ENCODE data around the gene RGS14. TPM values are rescaled to one million over a fixed set of nuclear protein-coding genes. Genes with fewer than 3 reads are reported as not detected.

The RGS14 gene
- total RNA-seq, 4 donors from 2014 or later: 10.2 to 29.6 (median 16.4) TPM

DNA sequence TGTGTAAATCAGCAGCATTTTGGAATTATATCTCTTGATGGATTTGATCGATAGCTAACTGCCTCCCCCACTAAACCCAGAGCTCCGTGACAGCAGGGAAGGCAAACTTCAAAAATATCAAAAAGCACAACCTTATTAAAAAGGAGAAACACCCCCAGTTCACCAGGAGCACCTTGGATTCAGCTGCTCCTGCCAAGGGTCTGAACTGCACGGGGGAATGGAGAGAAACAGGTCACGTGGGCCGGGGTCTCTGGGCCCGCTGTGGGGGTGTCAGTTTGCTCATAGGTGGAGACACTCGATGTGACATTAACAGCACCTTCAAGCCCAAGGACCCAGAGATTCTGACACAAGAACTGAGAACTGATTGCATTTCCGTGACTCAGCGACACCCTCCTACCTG is 25.5 kb downstream of the RGS14 start:
- peaks cover 0 to 29% of the 10 kb centered on the region in 2 donors for H3K27me3 ChIP-seq
- TF ChIP-seq, protein P1, sequence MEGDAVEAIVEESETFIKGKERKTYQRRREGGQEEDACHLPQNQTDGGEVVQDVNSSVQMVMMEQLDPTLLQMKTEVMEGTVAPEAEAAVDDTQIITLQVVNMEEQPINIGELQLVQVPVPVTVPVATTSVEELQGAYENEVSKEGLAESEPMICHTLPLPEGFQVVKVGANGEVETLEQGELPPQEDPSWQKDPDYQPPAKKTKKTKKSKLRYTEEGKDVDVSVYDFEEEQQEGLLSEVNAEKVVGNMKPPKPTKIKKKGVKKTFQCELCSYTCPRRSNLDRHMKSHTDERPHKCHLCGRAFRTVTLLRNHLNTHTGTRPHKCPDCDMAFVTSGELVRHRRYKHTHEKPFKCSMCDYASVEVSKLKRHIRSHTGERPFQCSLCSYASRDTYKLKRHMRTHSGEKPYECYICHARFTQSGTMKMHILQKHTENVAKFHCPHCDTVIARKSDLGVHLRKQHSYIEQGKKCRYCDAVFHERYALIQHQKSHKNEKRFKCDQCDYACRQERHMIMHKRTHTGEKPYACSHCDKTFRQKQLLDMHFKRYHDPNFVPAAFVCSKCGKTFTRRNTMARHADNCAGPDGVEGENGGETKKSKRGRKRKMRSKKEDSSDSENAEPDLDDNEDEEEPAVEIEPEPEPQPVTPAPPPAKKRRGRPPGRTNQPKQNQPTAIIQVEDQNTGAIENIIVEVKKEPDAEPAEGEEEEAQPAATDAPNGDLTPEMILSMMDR (IDR thresholded peaks at IDR 0.05): no peak
- no peak for TF ChIP-seq EP300 (IDR thresholded peaks at IDR 0.05)
- TF ChIP-seq POLR2A (IDR thresholded peaks at IDR 0.05): no peak
- 86 to 89% methylated on average over 9 of the region's 9 CpGs for WGBS, 2 donors
- H3K9me3 ChIP-seq: no peaks in the 10 kb centered on the region
- no peak for DNase-seq (ENCODE audit: low spot score in 2 of 2)
- H3K4me3 ChIP-seq: no peak overlapping the region
- no peak overlapping the region for H3K27ac ChIP-seq
- no peaks in the 10 kb centered on the region for H3K36me3 ChIP-seq
- no peaks in the 10 kb centered on the region for H3K4me1 ChIP-seq

DNA sequence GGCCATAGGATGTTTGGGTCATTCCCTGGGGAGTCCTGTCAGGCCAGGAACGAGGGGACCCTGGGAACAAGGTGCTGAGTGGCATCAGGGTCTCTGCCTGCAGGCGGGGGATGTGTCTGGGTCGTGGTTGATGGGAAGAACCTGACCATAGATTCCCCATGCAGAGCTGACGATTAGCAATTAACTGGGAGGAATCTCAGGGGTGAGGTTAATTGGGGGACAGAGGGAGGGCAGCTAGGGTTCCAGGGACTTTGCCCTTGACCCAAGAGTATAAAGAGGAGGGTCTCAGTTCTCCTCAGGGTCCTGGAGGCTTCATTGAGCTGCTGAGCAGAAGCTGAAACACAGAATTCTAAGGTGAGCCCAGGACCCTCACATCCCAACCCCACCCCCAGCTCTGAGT is 26.4 kb downstream of the RGS14 start, which contains the start of gene SLC34A1:
Gene SLC34A1 (plus strand): TSS at position 301 of the 400 bp plus-strand sequence. CDS start 1,308 bp downstream, outside the sequence.
- no peaks in the 10 kb centered on the region for H3K36me3 ChIP-seq
- DNase-seq (ENCODE audit: low spot score in 2 of 2): no peak
- TF ChIP-seq, protein P1 (IDR thresholded peaks at IDR 0.05): no peak
- TF ChIP-seq EP300 (IDR thresholded peaks at IDR 0.05) (no peak), POLR2A (IDR thresholded peaks at IDR 0.05) (no peak)
- no peaks in the 10 kb centered on the region for H3K9me3 ChIP-seq
- no peak within 1 kb of the TSS for H3K4me3 ChIP-seq
- peaks cover 0 to 2% (median 0%) of the 10 kb centered on the region in 4 donors for H3K4me1 ChIP-seq
- peaks cover 0 to 33% of the 10 kb centered on the region in 2 donors for H3K27me3 ChIP-seq
- 45 to 51% methylated on average over 4 of the region's 4 CpGs for WGBS, 2 donors
- no peak within 1 kb of the TSS for H3K27ac ChIP-seq

GRCh38 chr5:177385720-177386119 is 28.0 kb downstream of the RGS14 start:
- TF ChIP-seq, protein P1 (IDR thresholded peaks at IDR 0.05): no peak
- TF ChIP-seq POLR2A (IDR thresholded peaks at IDR 0.05) (no peak), EP300 (IDR thresholded peaks at IDR 0.05) (no peak)
- no peaks in the 10 kb centered on the region for H3K36me3 ChIP-seq
- 69 to 70% methylated on average over 11 of the region's 11 CpGs for WGBS, 2 donors
- H3K4me3 ChIP-seq: no peak overlapping the region
- H3K27me3 ChIP-seq: peaks cover 0 to 41% of the 10 kb centered on the region in 2 donors
- no peaks in the 10 kb centered on the region for H3K9me3 ChIP-seq
- peaks cover 0 to 17% (median 0%) of the 10 kb centered on the region in 4 donors for H3K4me1 ChIP-seq
- DNase-seq (ENCODE audit: low spot score in 2 of 2): no peak
- no peak overlapping the region for H3K27ac ChIP-seq

DNA sequence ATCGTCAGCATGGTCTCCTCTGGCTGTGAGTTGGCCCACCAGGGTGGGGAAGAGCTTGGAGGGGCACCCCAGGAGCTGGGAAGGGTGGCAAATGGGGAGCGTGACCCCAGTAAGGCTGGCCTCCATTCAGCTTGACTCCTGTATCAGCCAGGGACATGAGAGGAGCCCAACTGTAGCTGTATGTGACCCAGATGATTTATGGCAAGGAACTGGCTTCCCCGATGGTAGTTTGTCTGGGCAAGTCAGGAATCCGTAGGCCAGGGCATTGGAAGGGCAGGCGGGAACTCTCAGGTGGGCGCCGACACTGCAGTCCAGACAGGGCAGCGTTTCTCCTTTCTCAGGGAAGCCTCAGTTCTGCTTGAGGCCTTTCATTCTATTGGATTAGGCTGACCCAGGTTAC is 28.8 kb downstream of the RGS14 start:
- Histone ChIP-seq H3K36me3 (no peaks in the 10 kb centered on the region), H3K9me3 (no peaks in the 10 kb centered on the region), H3K4me3 (no peak overlapping the region), H3K27me3 (peaks cover 0 to 34% of the 10 kb centered on the region in 2 donors), H3K27ac (no peak overlapping the region), H3K4me1 (peaks cover 0 to 18% (median 0%) of the 10 kb centered on the region in 4 donors)
- 81 to 84% methylated on average over 6 to 7 of the region's 8 CpGs for WGBS, 2 donors
- no peak for DNase-seq (ENCODE audit: low spot score in 2 of 2)
- TF ChIP-seq EP300 (IDR thresholded peaks at IDR 0.05) (no peak), POLR2A (IDR thresholded peaks at IDR 0.05) (no peak)

DNA sequence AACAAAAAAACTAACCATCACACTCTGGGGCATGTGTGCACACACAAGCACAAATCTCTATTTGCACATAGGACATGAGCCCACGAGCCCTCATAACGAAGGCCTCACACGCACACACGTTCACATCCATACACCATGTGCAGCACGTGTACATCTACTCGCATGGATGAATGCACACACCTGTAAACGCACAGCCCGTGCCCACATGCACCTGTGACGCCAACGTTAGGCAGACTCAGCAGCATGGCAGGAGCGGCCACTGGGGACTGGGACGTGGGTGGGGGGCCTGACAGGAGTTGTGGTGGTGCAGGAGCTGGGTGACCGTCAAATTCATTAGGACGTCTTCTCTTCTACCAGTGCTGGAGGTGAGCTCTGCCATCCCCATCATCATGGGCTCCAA is 29.7 kb downstream of the RGS14 start:
- Histone ChIP-seq H3K4me3 (no peak overlapping the region), H3K4me1 (peaks cover 0 to 18% (median 0%) of the 10 kb centered on the region in 4 donors), H3K9me3 (no peaks in the 10 kb centered on the region), H3K27ac (no peak overlapping the region), H3K27me3 (peaks cover 0 to 25% of the 10 kb centered on the region in 2 donors), H3K36me3 (no peaks in the 10 kb centered on the region)
- DNase-seq (ENCODE audit: low spot score in 2 of 2): no peak
- 81 to 83% methylated on average over 14 of the region's 14 CpGs for WGBS, 2 donors
- no peak for TF ChIP-seq POLR2A (IDR thresholded peaks at IDR 0.05)
- TF ChIP-seq, protein P1 (IDR thresholded peaks at IDR 0.05): no peak
- TF ChIP-seq EP300 (IDR thresholded peaks at IDR 0.05): no peak

Data from tibial nerve (tissue), 4 donors.